H7 (cell line): ENCODE results near the gene XRCC6. TPM values are rescaled to one million over a fixed set of nuclear protein-coding genes. Genes with fewer than 3 reads are reported as not detected.
"Not testable (repeated sequence)": the region's sequence is repeated elsewhere in the genome, so short reads cannot be mapped to it uniquely, and the experiment has no call there.

Experiments
- DNase-seq: peaks from one replicate; pipeline ENCODE4 v3.0.0; 2012
- H3K27me3 ChIP-seq: 2 replicates; pipeline ENCODE4 v1.6.0; 2011; ENCODE audit warnings: mild to moderate bottlenecking, low read length; ENCODE audit not compliant: control insufficient read depth, insufficient read depth
- H3K36me3 ChIP-seq: replicated peaks from 2 replicates; pipeline ENCODE4 v1.5.1; 2011; ENCODE audit warnings: low read length; ENCODE audit not compliant: control insufficient read depth, insufficient read depth
- H3K4me3 ChIP-seq: 2 replicates; pipeline ENCODE4 v1.5.1; 2011; ENCODE audit warnings: low read depth, mild to moderate bottlenecking, control low read depth, low read length, moderate library complexity; ENCODE audit not compliant: insufficient read depth
- total RNA-seq: library from RNA; depleted of rRNA; stranded (reverse); fragments of >200 nt; shearing (Covaris generic); gene quantifications from 2 replicates; pipeline ENCODE4 v1.2.3, GENCODE V29; 2014

XRCC6 gene
- total RNA-seq, 1 experiment from 2014 or later = 658 TPM

DNA sequence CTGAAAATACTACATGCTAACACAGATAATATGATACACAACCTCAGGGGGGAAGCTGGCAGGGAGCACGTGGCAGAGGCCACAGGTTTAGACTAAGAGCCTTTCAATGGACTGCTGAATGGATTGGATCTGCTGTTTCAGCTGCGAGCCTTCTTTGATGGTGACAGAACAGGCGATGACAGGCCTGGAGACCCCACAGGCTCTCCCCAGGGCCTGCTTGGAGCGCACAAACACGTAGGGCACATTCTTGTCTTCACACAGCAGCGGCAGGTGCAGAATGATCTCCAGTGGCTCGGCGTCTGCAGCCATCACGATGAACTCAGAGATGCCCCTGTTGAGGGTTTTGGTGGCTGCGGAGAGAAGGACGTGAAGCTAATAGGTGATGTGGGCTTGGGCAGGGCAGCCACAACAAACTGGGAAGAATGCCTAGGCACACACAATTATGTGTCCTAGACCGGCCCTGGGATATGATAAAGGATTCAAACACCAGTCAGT lies 53.8 kb downstream of the XRCC6 start:
- peaks cover 26% of the 10 kb centered on the region for H3K36me3 ChIP-seq
- no peak for DNase-seq
- no peaks in the 10 kb centered on the region for H3K27me3 ChIP-seq
- H3K4me3 ChIP-seq = no peak overlapping the region

DNA sequence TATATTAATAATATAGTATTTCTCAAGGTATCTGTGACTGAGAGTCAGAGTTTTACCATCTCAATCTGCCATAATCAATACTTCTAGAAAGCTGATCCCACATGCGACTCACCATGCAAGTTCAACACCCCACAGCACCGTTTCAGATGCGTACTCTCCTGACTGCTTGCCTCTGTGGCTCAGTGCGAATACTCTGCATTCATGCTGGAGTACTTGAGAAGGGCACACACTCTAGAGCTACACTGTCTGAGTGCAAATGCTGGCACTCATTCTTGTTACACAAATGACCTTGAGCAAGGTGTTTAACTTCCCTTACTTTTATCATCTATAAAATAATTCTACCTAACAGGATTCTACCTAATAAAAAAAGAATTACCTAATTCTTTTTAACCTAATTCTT lies 55.0 kb downstream of the XRCC6 start:
- H3K36me3 ChIP-seq = peaks cover 30% of the 10 kb centered on the region
- no peaks in the 10 kb centered on the region for H3K27me3 ChIP-seq
- no peak for DNase-seq
- no peak overlapping the region for H3K4me3 ChIP-seq

GRCh38 chr22:41681616-41682015 lies 60.5 kb downstream of the XRCC6 start:
- DNase-seq = no peak

DNA sequence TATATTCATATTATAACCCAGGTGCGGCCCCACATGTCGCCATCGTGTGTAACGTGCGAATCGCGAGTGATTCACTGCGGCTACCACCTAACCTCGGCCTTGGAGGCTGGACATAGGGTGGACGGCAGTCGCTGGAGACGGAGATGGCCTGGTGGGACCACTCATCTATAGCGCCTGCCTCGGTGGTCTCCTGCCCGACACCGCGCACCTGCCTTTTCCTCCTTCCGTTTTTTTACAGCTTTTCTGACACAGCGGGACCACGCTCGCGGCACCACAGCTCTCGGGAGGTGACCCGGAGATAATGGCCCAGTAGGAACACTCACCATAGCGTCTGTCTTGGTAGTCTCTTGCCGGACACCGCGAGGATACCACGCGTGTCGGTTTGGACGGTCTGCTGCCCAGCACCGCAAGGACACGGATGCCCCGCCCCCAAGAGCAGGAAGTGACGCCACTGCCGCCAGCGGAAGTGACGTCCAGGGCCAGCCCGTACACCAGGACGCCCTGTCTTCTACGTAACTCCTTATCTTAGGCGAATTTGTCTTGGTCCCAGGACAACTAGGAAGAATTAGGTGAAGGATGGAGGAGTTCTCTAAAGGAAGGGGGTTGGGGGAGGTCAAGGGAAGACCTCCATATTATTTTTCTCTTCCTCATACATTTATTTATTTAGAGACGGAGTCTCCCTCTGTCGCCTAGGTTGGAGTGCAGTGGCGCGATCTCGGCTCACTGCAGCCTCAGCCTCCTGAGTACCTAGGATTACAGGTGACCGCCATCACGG lies 61.1 kb downstream of the XRCC6 start:
- Histone ChIP-seq H3K36me3 (peaks cover 15% of the 10 kb centered on the region), H3K27me3 (no peaks in the 10 kb centered on the region), H3K4me3 (peak overlapping the region; percentile 73)
- peak; percentile 87 for DNase-seq

More at GRCh38 chr22:41681616-41682015, 60.5 kb downstream of the XRCC6 start:
- Histone ChIP-seq H3K27me3 (no peaks in the 10 kb centered on the region), H3K4me3 (peak overlapping the region; percentile 73), H3K36me3 (peaks cover 15% of the 10 kb centered on the region)

DNA sequence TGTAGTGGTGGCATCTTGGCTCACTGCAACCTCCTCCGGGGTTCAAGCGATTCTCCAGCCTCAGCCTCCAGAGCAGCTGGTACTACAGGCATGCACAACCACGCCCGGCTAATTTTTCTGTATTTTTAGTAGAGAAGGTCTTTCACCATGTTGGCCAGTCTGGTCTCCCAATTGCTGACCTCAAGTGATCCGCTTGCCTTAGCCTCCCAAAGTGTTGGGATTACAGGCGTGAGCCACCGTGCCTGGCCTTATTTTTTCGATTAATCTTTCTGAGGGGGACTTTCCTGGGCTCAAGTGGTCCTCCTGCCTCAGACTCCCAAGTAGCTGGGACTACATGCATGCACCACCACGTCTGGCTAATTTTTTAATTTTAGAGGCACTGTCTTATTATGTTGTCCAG lies 62.0 kb downstream of the XRCC6 start:
- peaks cover 13% of the 10 kb centered on the region for H3K36me3 ChIP-seq
- no peaks in the 10 kb centered on the region for H3K27me3 ChIP-seq
- peak overlapping the region; percentile 73 for H3K4me3 ChIP-seq
- DNase-seq = no peak

GRCh38 chr22:41683616-41684015 lies 62.5 kb downstream of the XRCC6 start:
- no peaks in the 10 kb centered on the region for H3K27me3 ChIP-seq
- H3K4me3 ChIP-seq = no peak overlapping the region
- no peak for DNase-seq
- H3K36me3 ChIP-seq = peaks cover 8% of the 10 kb centered on the region

DNA sequence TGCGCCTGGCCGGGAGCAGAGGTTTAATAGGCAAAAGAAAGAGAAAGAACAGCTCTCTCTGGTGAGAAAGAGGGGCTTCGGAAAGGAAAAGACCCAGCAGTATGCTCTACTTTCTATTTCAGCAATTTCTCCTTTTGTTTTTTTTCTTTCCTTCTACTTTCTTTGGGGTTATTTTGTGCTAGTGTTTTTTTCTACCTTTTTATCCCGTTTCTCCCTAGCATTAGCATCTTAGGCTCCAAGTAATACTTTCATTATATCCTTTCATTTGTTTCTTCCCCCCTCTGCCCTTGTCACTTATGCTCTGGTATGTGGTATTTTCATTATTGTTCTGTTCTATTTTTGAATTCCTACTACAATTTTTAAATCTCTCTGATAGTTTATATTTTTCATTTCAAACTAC lies 63.1 kb downstream of the XRCC6 start:
- DNase-seq = no peak
- Histone ChIP-seq H3K36me3 (peaks cover 7% of the 10 kb centered on the region), H3K4me3 (no peak overlapping the region), H3K27me3 (no peaks in the 10 kb centered on the region)

DNA sequence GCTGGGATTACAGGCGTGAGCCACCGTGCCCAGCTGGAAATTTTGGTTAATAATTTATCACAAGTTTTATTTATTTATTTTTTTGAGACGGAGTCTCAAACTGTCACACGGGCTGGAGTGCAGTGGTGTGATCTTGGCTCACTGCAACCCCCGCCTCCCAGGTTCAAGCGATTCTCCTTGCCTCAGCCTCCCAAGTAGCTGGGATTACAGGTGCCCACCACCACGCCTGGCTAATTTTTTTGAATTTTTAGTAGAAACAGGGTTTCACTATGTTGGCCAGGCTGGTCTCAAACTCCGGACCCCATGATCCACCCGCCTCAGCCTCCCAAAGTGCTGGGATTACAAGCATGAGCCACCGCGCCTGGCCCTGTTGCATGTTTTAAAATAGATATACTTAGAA lies 65.8 kb downstream of the XRCC6 start:
- DNase-seq, H3K4me3 ChIP-seq, H3K36me3 ChIP-seq, H3K27me3 ChIP-seq: not testable (repeated sequence)

DNA sequence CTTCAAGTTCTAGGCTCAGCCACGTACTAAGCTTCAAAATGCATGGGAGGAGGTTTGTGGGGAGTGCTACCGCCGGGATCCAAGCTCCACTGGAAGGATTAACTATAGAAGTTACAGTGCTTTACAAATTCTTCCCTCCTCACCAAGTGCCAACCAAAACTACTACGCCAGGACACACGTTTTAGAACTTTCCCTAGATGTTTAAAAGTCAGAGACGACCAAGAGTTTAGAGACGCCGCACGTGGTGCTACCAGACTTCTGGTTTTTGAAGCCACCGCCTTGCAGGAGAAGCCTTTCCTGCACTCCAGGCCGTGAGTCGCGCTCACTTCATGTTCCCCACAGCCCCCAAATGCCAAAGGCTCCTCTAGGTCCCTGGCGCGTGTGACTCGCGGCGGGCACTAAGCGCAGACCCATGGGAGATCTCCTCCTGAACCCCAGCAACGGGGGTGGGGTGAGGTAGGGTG lies 66.8 kb downstream of the XRCC6 start:
- H3K27me3 ChIP-seq = no peaks in the 10 kb centered on the region
- peak overlapping the region; percentile 86 for H3K4me3 ChIP-seq
- DNase-seq = peak; percentile 63
- H3K36me3 ChIP-seq = no peaks in the 10 kb centered on the region

GRCh38 chr22:41688365-41689211 lies 67.5 kb downstream of the XRCC6 start, which contains the start of gene SNU13:
Gene SNU13, minus strand, starts transcription at chr22:41688867. Its CDS starts 71 bp downstream, at chr22:41688796.
- peak within 1 kb of the TSS; percentile 86 for H3K4me3 ChIP-seq
- DNase-seq = peak; percentile 93
- H3K27me3 ChIP-seq = no peaks in the 10 kb centered on the region
- no peaks in the 10 kb centered on the region for H3K36me3 ChIP-seq

DNA sequence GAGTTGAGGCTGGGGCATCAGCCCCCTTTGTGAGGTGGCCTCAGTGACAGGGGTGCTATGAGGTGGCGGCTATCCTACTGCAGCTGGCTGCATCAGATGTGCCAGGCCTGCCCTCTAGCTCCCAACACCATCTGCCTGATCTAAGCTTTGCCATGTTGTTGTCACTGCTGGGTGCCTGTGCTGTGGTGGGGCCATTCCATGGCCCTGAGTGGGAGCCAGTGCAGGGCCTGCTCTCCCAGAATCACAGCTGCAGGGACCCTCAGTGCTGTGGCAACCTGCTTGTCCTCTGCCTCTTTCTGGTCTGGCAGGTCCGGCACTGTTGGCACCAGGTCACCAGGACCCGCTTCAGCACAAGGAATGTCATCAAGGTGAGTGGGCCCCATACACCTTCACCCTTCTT lies 69.4 kb downstream of the XRCC6 start:
- no peaks in the 10 kb centered on the region for H3K27me3 ChIP-seq
- DNase-seq = no peak
- H3K36me3 ChIP-seq = no peaks in the 10 kb centered on the region
- H3K4me3 ChIP-seq = no peak overlapping the region

- H3K4me3 ChIP-seq = no peak overlapping the region
- H3K27me3 ChIP-seq = no peaks in the 10 kb centered on the region
- no peaks in the 10 kb centered on the region for H3K36me3 ChIP-seq
- no peak for DNase-seq
Measured at GRCh38 chr22:41695211-41695610, 74.1 kb downstream of the XRCC6 start.

- H3K4me3 ChIP-seq = no peak overlapping the region
- no peaks in the 10 kb centered on the region for H3K27me3 ChIP-seq
- no peak for DNase-seq
- no peaks in the 10 kb centered on the region for H3K36me3 ChIP-seq
Measured at GRCh38 chr22:41696703-41697102, 75.6 kb downstream of the XRCC6 start.

DNA sequence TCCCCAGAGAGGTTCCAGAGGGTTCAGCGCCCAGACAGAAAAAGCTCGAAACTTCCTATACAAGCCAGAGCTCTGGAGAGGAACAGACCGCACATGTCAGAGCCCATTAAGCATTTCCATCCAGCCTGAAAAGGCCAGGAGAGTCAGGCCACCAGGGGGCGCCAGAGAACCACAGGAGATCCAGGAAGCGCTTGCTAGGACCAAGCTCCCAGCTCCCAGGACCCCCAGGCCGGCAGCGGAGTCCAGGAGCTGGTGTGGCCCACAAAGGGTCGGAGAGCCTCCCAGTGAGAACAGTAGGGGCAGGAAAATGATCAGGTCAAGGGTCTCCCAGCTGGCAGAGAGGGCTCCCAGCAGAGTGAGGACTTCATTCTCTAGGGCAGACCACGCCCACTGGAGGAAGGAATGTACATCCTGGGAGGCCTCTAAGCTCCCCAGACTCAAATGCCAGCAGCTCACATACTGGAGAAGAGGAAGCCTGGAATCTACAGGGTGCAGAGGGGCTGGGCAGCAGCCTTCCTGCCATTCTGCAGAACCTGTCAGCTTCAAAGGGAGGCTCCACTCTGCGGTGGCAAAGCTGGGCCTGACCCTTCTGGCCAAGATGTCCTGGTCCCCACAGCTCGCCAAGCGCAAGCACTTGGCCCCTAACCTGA lies 76.2 kb downstream of the XRCC6 start:
- peak; percentile 95 for DNase-seq
- Histone ChIP-seq H3K4me3 (no peak overlapping the region), H3K36me3 (no peaks in the 10 kb centered on the region), H3K27me3 (no peaks in the 10 kb centered on the region)
